Memory B cell (primary cell): ENCODE data around the gene ASIC3.

Experiments used
- ATAC-seq: fragments of 150-1000 bp; cut with Tn5 transposase; 2 replicates; pipeline ENCODE4 v1.10.0; 2021; ENCODE audit warnings: low read depth, mild to moderate bottlenecking, moderate library complexity
- DNase-seq, 2 donors: peaks; one replicate each; pipeline ENCODE4 v3.0.0; 2022; ENCODE audit warnings: low spot score in 2 of 2
- H3K27ac Mint-ChIP-seq: one replicate; pipeline ENCODE4 v1.8.0; 2022; ENCODE audit warnings: mild to moderate bottlenecking, moderate library complexity, mixed read lengths
- H3K27me3 Mint-ChIP-seq: one replicate; pipeline ENCODE4 v1.8.0; 2022; ENCODE audit warnings: mixed read lengths
- H3K36me3 Mint-ChIP-seq: one replicate; pipeline ENCODE4 v1.8.0; 2022; ENCODE audit warnings: mild to moderate bottlenecking, mixed read lengths
- H3K4me1 Mint-ChIP-seq: one replicate; pipeline ENCODE4 v1.8.0; 2022; ENCODE audit warnings: mixed read lengths
- H3K4me3 Mint-ChIP-seq: one replicate; pipeline ENCODE4 v1.8.0; 2022; ENCODE audit warnings: mild to moderate bottlenecking, moderate library complexity, mixed read lengths
- H3K9me3 Mint-ChIP-seq: one replicate; pipeline ENCODE4 v1.8.0; 2022; ENCODE audit warnings: mixed read lengths

ASIC3 gene

DNA sequence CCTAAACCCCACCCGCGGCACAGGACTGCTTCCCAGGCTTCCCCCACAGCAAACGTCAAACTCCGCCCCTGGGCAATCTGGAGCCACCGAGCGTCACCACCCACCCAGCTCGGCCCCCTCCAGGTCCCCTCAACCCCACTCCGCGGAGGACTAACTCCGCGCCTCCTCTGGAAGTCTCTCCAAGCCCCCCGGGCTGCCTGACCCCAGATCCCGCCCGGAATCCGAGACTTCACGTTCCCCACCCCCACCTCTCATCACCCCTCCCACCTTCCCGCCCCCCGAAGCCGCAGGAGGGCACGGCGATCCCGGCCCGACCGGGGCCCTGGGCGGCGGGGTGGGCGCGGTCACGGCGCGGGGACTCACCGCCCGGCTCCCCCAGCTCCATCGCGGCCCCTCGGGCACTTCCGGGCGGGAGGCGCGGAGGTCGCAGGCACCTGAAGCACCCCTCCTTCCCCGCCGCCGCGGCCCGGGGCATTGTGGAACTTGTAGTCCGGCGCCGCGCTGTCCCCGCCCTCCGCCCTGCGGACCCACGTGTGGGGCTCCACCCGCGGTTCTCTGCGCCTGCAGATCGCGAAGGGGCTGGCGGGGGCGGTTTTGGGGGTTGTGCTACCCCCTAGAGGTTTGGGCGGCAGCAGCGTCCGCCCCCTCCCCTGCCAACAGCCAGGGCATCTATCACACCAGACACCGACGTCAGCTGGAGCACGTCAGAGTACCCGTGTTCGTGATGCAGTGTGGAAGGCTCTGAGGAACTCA is 34.9 kb downstream of the ASIC3 start, which contains the start of gene TMUB1:
Gene TMUB1 (minus strand): TSS at position 423 of the 753 bp plus-strand sequence. CDS start 930 bp downstream, outside the sequence.
- H3K36me3 Mint-ChIP-seq = peaks cover 3% of the 10 kb centered on the region
- ATAC-seq = peak; percentile 59

GRCh38 chr7:151083824-151084160 is 35.5 kb downstream of the ASIC3 start:
- peaks cover 35% of the 10 kb centered on the region for H3K4me1 Mint-ChIP-seq
- H3K4me3 Mint-ChIP-seq = peak overlapping the region; percentile 90
- ATAC-seq (no peak), DNase-seq (no peak)
- H3K36me3 Mint-ChIP-seq = peaks cover 3% of the 10 kb centered on the region
- H3K9me3 Mint-ChIP-seq = no peaks in the 10 kb centered on the region
- H3K27me3 Mint-ChIP-seq = peaks cover 2% of the 10 kb centered on the region
- H3K27ac Mint-ChIP-seq = peak overlapping the region; percentile 96

More for the DNA sequence above, 34.9 kb downstream of the ASIC3 start, which contains the start of gene TMUB1:
- H3K4me3 Mint-ChIP-seq = peak within 1 kb of the TSS; percentile 90
- peak within 1 kb of the TSS; percentile 96 for H3K27ac Mint-ChIP-seq
- H3K27me3 Mint-ChIP-seq = peaks cover 2% of the 10 kb centered on the region
- DNase-seq = peak; percentile 81 to 86
- H3K9me3 Mint-ChIP-seq = no peaks in the 10 kb centered on the region
- peaks cover 36% of the 10 kb centered on the region for H3K4me1 Mint-ChIP-seq

- H3K4me3 Mint-ChIP-seq = peak overlapping the region; percentile 90
- peaks cover 3% of the 10 kb centered on the region for H3K36me3 Mint-ChIP-seq
- H3K4me1 Mint-ChIP-seq = peaks cover 32% of the 10 kb centered on the region
- H3K9me3 Mint-ChIP-seq = no peaks in the 10 kb centered on the region
- no peak for ATAC-seq
- no peak for DNase-seq
- H3K27ac Mint-ChIP-seq = peak overlapping the region; percentile 96
- H3K27me3 Mint-ChIP-seq = peaks cover 2% of the 10 kb centered on the region
Observed at GRCh38 chr7:151085329-151085690, 37.0 kb downstream of the ASIC3 start.

GRCh38 chr7:151085691-151086620 is 37.6 kb downstream of the ASIC3 start, which contains the start of gene AGAP3:
TSS of gene AGAP3 (plus strand) at chr7:151086475. CDS start at chr7:151086742, 267 bp downstream.
- Mint-ChIP-seq H3K36me3 (peaks cover 3% of the 10 kb centered on the region), H3K9me3 (no peaks in the 10 kb centered on the region), H3K4me1 (peaks cover 32% of the 10 kb centered on the region), H3K27ac (peak within 1 kb of the TSS; percentile 96), H3K27me3 (peaks cover 2% of the 10 kb centered on the region), H3K4me3 (peak within 1 kb of the TSS; percentile 90)
- ATAC-seq (peak; percentile 7), DNase-seq (peak; percentile 25 to 51)

DNA sequence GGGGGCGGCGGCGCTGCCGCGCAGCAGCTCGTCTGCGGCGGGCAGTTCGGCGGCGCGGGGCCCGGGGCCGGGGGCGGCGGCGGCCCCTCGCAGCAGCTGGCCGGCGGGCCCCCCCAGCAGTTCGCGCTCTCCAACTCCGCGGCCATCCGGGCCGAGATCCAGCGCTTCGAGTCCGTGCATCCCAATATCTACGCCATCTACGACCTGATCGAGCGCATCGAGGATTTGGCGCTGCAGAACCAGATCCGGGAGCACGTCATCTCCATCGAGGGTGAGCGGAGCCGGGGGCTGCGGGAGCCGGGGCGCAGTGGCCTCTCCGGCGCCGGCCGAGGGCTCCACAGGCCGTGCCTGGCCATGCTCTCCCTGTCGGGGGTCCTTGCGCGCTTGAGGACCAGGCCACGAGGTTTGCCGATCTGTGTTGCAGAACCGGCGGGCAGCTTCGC is 38.5 kb downstream of the ASIC3 start:
- Mint-ChIP-seq H3K4me1 (peaks cover 32% of the 10 kb centered on the region), H3K36me3 (peaks cover 3% of the 10 kb centered on the region), H3K4me3 (peak overlapping the region; percentile 87), H3K27me3 (peaks cover 2% of the 10 kb centered on the region), H3K9me3 (no peaks in the 10 kb centered on the region), H3K27ac (peak overlapping the region; percentile 63)
- ATAC-seq (no peak), DNase-seq (peak in 1 of 2 donors; percentile 45)

GRCh38 chr7:151087245-151088018 is 39.1 kb downstream of the ASIC3 start:
- Mint-ChIP-seq H3K9me3 (no peaks in the 10 kb centered on the region), H3K27me3 (peaks cover 2% of the 10 kb centered on the region), H3K27ac (peak overlapping the region; percentile 63), H3K36me3 (peaks cover 3% of the 10 kb centered on the region), H3K4me3 (peak overlapping the region; percentile 87), H3K4me1 (peaks cover 30% of the 10 kb centered on the region)
- peak; percentile 27 for ATAC-seq
- DNase-seq = peak; percentile 38 to 54

DNA sequence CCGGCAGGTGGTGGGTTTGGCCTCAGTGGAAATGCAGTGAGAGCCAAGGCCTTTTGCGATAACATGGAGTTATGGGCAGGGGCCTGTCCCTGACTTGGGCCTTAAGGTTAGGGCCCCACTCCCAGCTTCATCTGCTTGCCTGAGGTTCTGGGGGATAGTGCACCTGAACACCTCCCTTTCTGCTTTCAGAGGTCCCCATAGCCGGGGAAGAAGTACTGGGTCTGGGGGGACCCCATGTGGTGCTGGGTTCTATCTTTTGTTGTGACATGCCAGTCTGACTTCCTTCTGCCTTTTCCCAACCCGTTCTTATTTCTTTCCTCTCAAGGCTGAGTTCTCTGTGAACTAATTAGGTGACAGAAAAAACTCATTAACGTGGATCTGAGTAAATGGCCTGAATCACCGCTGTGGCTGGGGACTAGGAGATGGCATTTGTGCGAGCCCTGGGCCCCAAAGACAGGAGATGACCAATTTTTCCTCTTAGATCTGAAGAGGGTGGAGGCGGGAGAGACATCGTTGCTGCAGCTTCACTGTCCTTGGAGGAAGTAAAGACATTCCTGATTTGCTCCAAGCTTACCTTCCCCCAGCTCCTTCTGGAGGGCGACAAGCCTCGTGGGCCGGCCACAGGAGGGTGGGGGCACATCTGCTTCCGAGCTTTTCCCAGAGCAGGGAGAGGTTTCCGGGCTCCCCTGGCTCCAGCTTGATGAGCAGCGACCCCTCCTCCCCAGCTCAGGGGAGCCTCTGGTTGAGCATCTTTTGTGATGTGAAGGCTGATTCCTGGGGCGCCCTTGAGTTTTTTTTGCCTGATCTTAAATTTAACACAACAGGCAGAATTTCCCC is 39.9 kb downstream of the ASIC3 start:
- no peak for ATAC-seq
- Mint-ChIP-seq H3K4me3 (peak overlapping the region; percentile 47), H3K27ac (peak overlapping the region; percentile 45)

DNA sequence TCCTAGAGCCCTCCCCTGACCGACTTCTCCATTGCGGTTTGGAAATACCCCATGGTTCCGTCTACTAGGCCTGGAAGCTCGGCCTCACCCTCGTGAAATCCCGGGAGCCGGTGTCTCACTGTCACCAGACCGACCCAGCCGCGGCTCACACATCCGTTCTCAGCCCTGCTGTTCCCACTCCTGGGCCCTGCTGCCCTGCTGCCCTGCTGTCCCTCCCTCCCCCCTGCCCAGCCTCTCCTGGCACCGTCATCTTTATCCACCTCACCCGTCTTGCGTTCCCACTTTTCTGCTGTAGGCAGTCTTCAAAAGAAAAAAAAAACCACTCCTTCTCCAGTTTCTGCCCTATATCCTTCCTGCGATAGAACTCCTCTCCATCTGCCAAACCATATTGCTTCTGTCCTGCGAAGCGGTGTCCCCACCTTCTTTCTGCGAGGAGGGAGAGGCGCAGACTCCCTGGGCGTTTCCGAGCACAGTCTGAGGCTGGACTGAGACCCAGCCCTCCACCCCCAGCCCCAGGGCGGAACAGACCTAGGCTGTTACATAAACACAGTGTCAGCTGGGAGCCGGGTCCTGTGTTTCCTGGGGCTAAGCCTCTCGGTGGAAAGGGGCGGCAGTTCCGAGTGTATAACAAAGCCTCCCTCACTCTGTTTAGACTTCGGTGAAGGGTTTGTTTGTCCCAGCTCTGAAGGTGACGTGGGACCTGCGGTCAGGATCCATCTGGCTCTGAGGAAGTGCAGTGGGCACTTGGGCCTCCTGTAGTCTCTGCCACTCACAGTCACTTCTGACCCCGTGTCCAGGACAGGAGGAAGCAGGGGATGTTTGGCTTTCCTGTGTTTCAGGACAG is 40.7 kb downstream of the ASIC3 start:
- ATAC-seq = no peak
- peak overlapping the region; percentile 43 for H3K4me3 Mint-ChIP-seq
- H3K9me3 Mint-ChIP-seq = no peaks in the 10 kb centered on the region
- H3K27ac Mint-ChIP-seq = peak overlapping the region; percentile 7
- DNase-seq = no peak
- H3K36me3 Mint-ChIP-seq = no peaks in the 10 kb centered on the region
- peaks cover 23% of the 10 kb centered on the region for H3K4me1 Mint-ChIP-seq
- peaks cover 2% of the 10 kb centered on the region for H3K27me3 Mint-ChIP-seq

More for the DNA sequence above, 39.9 kb downstream of the ASIC3 start:
- Mint-ChIP-seq H3K36me3 (no peaks in the 10 kb centered on the region), H3K9me3 (no peaks in the 10 kb centered on the region), H3K27me3 (peaks cover 2% of the 10 kb centered on the region), H3K4me1 (peaks cover 25% of the 10 kb centered on the region)
- no peak for DNase-seq

- DNase-seq (no peak), ATAC-seq (no peak)
- H3K27ac Mint-ChIP-seq = no peak overlapping the region
- no peaks in the 10 kb centered on the region for H3K27me3 Mint-ChIP-seq
- no peak overlapping the region for H3K4me3 Mint-ChIP-seq
- H3K4me1 Mint-ChIP-seq = peaks cover 20% of the 10 kb centered on the region
- no peaks in the 10 kb centered on the region for H3K36me3 Mint-ChIP-seq
- H3K9me3 Mint-ChIP-seq = no peaks in the 10 kb centered on the region
Observed at GRCh38 chr7:151089893-151090730, 41.8 kb downstream of the ASIC3 start.

DNA sequence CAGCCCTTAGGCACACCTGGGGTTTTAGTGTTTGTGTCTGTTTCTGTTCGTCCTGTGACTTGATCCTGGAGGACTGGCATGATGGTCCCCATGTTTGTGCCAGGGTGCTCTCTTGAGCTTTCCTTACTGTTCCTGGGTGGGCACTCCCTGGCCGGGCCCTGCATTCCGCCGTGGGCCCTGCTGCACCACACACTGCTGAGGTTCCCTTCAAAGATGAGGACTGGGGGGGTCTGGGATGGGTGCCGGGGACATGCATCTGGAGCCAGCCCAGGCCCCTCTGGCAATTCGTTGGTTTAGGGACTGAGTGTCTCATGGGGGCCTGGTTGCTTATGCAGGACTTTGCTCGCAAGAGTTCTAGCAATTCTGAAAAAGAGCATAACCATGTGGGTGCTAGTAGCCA is 42.7 kb downstream of the ASIC3 start:
- Mint-ChIP-seq H3K27ac (no peak overlapping the region), H3K9me3 (no peaks in the 10 kb centered on the region), H3K4me3 (no peak overlapping the region), H3K27me3 (no peaks in the 10 kb centered on the region), H3K36me3 (no peaks in the 10 kb centered on the region), H3K4me1 (peaks cover 11% of the 10 kb centered on the region)
- no peak for ATAC-seq
- no peak for DNase-seq

- Mint-ChIP-seq H3K27me3 (no peaks in the 10 kb centered on the region), H3K9me3 (no peaks in the 10 kb centered on the region), H3K36me3 (no peaks in the 10 kb centered on the region), H3K4me1 (peaks cover 11% of the 10 kb centered on the region), H3K27ac (no peak overlapping the region), H3K4me3 (no peak overlapping the region)
- ATAC-seq = no peak
- no peak for DNase-seq
Observed at GRCh38 chr7:151091431-151091830, 43.1 kb downstream of the ASIC3 start.
